ENCODE data around the gene WASF2. TPM values are rescaled to one million over a fixed set of nuclear protein-coding genes. Genes with fewer than 3 reads are reported as not detected.

Gene WASF2
- total and polyA plus RNA-seq, 2 of the 13 experiments (the other 11 are each of a cell fraction or from before 2014, with no cell fraction given): 10.4 to 27.7 TPM

DNA sequence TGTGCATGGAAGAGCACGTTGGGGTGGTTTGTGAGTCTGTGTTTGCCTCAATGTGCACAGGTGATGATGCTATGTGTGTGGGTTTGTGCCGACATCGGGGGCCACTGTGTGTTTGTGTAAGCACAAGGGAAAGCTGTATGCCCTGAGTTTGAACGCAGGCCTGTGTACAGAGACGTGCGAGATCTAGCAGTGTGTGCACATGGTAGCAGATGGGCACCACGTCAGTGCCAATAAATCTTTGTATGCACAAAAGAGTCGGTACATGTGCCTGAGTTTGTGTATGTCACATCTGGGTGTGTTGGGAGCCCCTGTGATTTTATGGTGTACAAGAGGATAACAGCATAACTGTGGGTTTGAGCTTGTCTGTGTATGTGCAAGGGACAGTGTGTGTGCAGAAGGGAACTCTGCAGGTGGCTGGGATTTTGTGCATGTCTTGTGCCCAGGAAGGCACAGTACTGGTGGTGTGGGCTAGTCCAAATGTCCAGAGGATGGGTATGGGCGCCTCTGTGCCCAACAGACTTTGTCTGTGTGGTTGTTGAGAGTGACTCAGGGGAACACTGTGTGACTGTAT is 32.0 kb upstream of the WASF2 start (continued):
- TF ChIP-seq ZNF749 (CRISPR knock-in tag; IDR thresholded peaks at IDR 0.05; ENCODE audit: borderline replicate concordance) (0 out of 2 replicates have a peak, but pooled peaks have one; percentile 0), ISX (CRISPR knock-in tag; conservative IDR thresholded peaks at IDR 0.05) (no peak), ZNF570 (CRISPR knock-in tag; IDR thresholded peaks at IDR 0.05; ENCODE audit: borderline replicate concordance) (no peak), MTF2 (CRISPR knock-in tag; IDR thresholded peaks at IDR 0.05; ENCODE audit: borderline replicate concordance) (no peak), CAMTA2 (CRISPR knock-in tag; IDR thresholded peaks at IDR 0.05; ENCODE audit: borderline replicate concordance) (no peak), RBFOX2 (IDR thresholded peaks at IDR 0.05; ENCODE audit: low read depth, low read length) (no peak), CCDC6 (CRISPR knock-in tag; IDR thresholded peaks at IDR 0.05) (no peak), CREB1 (IDR thresholded peaks at IDR 0.05) (no peak), CREB1 (CRISPR knock-in tag; IDR thresholded peaks at IDR 0.05) (no peak), ZNF180 (CRISPR knock-in tag; IDR thresholded peaks at IDR 0.05; ENCODE audit: borderline replicate concordance, low read depth) (no peak), NCOA1 (CRISPR knock-in tag; IDR thresholded peaks at IDR 0.05) (0 out of 2 replicates have a peak, but pooled peaks have one; percentile 48), JUNB (CRISPR knock-in tag; IDR thresholded peaks at IDR 0.05; ENCODE audit: borderline replicate concordance) (no peak), CEBPG (CRISPR knock-in tag; IDR thresholded peaks at IDR 0.05) (peak; percentile 1; the same call in 1 of the 2 replicates), SIN3A (IDR thresholded peaks at IDR 0.05; ENCODE audit: borderline replicate concordance, low read depth, low read length) (no peak), RBAK (CRISPR knock-in tag; IDR thresholded peaks at IDR 0.05) (no peak), TBL1XR1 (IDR thresholded peaks at IDR 0.05; ENCODE audit: borderline replicate concordance, low read length, partially characterized antibody) (no peak), LCORL (IDR thresholded peaks at IDR 0.05) (no peak), LCORL (CRISPR knock-in tag; IDR thresholded peaks at IDR 0.05) (no peak), ZMYM3 (CRISPR knock-in tag; IDR thresholded peaks at IDR 0.05) (no peak), ZNF816 (CRISPR knock-in tag; IDR thresholded peaks at IDR 0.05; ENCODE audit: borderline replicate concordance) (no peak), ZNF724P (CRISPR knock-in tag; IDR thresholded peaks at IDR 0.05; ENCODE audit: borderline replicate concordance) (0 out of 2 replicates have a peak, but pooled peaks have one; percentile 2), ZNF605 (CRISPR knock-in tag; IDR thresholded peaks at IDR 0.05) (peak; percentile 77), YEATS4 (CRISPR knock-in tag; IDR thresholded peaks at IDR 0.05; ENCODE audit: borderline replicate concordance) (no peak), CENPT (CRISPR knock-in tag; IDR thresholded peaks at IDR 0.05; ENCODE audit: low read depth) (0 out of 2 replicates have a peak, but pooled peaks have one; percentile 5), ZNF761 (CRISPR knock-in tag; conservative IDR thresholded peaks at IDR 0.05) (no peak), KDM2A (CRISPR knock-in tag; IDR thresholded peaks at IDR 0.05; ENCODE audit: borderline replicate concordance, low read depth) (no peak)
- TF ChIP-seq, protein P1, sequence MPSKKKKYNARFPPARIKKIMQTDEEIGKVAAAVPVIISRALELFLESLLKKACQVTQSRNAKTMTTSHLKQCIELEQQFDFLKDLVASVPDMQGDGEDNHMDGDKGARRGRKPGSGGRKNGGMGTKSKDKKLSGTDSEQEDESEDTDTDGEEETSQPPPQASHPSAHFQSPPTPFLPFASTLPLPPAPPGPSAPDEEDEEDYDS (CRISPR knock-in tag; IDR thresholded peaks at IDR 0.05): no peak
- TF ChIP-seq, protein P2, sequence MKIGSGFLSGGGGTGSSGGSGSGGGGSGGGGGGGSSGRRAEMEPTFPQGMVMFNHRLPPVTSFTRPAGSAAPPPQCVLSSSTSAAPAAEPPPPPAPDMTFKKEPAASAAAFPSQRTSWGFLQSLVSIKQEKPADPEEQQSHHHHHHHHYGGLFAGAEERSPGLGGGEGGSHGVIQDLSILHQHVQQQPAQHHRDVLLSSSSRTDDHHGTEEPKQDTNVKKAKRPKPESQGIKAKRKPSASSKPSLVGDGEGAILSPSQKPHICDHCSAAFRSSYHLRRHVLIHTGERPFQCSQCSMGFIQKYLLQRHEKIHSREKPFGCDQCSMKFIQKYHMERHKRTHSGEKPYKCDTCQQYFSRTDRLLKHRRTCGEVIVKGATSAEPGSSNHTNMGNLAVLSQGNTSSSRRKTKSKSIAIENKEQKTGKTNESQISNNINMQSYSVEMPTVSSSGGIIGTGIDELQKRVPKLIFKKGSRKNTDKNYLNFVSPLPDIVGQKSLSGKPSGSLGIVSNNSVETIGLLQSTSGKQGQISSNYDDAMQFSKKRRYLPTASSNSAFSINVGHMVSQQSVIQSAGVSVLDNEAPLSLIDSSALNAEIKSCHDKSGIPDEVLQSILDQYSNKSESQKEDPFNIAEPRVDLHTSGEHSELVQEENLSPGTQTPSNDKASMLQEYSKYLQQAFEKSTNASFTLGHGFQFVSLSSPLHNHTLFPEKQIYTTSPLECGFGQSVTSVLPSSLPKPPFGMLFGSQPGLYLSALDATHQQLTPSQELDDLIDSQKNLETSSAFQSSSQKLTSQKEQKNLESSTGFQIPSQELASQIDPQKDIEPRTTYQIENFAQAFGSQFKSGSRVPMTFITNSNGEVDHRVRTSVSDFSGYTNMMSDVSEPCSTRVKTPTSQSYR (CRISPR knock-in tag; IDR thresholded peaks at IDR 0.05; ENCODE audit: borderline replicate concordance): no peak
- TF ChIP-seq, protein P3, sequence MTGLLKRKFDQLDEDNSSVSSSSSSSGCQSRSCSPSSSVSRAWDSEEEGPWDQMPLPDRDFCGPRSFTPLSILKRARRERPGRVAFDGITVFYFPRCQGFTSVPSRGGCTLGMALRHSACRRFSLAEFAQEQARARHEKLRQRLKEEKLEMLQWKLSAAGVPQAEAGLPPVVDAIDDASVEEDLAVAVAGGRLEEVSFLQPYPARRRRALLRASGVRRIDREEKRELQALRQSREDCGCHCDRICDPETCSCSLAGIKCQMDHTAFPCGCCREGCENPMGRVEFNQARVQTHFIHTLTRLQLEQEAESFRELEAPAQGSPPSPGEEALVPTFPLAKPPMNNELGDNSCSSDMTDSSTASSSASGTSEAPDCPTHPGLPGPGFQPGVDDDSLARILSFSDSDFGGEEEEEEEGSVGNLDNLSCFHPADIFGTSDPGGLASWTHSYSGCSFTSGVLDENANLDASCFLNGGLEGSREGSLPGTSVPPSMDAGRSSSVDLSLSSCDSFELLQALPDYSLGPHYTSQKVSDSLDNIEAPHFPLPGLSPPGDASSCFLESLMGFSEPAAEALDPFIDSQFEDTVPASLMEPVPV (CRISPR knock-in tag; IDR thresholded peaks at IDR 0.05): no peak
